H4 (cell line): ENCODE results near the gene SLC12A6. TPM values are rescaled to one million over a fixed set of nuclear protein-coding genes. Genes with fewer than 3 reads are reported as not detected.

ENCODE experiments used
- DNase-seq: peaks from one replicate; pipeline ENCODE4 v3.0.0-alpha.2; 2015; ENCODE audit warnings: low spot score
- total RNA-seq: library from RNA; depleted of rRNA; stranded (reverse); fragments of >200 nt; shearing (Covaris generic); gene quantifications from 2 replicates; pipeline ENCODE4 v1.2.3, GENCODE V29; 2014

The SLC12A6 gene
- total RNA-seq, 1 experiment from 2014 or later = 3.4 TPM

DNA sequence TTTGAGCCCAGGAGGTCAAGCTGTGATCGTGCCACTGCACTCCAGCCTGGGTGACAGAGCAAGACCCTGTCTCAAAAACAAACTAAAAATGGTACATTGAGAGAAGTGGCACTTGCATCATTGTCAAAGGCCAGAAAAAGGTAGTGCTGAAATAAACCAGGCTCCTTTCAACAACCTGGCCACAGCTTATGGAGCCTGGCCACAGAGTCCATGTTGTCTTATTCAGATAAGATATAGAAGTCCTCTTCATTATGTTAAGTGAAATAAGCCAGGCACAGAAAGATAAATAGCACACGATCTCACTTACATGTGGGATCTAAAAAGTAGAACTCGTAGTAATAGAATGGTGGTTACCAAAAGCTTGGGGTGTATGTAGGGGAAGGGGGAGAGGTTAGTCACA, 78.0 kb downstream of the SLC12A6 start:
- DNase-seq = no peak

DNA sequence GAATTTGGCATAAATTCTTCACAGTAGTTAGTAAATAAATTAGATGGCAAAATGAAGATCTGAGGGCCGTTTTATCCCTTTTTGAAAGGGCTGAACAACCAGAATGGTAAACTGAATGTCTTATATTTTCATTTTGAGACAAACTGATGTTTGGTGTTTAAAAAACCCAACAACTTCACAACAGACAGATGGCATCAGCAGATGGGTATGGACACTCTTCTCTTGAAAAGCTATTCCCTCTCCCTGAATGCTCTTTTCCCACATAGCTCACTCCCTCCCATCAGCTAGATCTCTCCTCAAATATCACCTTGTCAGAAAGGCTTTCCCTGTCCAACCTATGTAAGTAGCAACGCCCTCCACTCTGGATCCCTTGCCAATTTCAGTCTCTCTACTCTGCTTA, 79.4 kb downstream of the SLC12A6 start:
- DNase-seq = no peak

DNA sequence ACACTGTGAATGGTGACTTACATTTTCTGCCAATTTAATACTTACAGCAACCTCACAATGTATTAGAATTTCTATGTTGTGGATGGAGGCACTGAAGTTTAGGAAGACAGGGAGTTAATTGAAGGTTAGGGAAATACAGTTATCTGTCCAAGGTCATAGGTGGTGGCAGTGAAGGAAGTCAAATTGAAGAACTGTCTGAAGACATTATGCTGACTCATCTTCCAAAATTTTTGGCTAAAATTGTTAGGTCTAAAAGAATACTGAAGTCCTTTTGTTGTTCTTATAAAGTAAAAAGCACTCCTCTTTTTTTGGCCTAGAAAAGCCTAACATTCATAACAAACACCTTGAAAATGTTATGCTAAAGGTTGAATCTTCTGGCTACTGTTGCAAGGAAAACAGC, 85.0 kb downstream of the SLC12A6 start:
- DNase-seq = no peak

DNA sequence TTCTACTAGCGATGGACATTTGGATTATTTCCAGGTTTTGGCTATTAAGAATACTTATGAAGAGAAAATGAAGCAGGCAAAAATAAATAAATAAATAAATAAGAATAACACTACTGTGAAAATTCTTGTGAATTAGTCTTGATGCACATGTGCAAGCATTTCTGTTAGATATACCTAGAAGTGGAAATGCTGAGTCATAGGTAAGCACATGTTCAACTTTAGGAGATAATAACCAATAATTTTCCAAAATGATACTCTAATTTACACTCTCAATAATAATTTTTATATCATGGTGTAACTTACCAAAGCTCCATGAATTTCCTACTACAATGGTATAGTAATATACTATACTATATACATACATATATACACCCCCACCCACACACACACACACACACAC, 89.4 kb downstream of the SLC12A6 start:
- no peak for DNase-seq

DNA sequence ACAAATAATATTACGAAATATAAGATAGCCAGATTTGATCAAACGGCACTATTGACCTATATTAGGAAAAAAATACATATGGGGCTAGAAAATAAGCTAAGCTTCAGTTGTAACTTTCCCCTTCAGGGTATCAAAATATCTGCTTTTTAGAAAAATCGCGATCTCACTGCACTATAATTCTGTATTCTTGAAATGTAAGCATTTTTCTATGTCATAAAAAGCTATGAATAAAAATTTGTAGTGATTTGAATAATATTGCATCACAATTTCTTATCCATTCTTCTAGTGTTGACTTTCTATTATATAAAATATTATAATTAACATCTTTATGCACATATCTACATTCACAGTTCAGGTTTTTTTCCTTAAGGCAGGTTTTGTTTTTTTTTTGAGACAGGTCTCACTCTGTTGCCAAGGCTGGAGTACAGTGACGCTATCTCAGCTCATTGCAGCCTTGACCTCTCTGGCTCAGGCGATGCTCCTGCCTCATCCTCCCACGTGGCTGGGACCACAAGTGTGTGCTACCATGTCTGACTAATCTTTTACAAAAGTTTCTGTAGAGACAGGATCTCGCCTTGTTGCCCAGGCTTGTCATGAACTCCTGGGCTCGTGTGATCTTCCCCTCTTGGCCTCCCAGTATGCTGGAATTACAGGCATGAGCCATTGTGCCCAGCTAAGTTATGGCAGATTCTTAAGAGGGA, 91.2 kb downstream of the SLC12A6 start:
- no peak for DNase-seq

DNA sequence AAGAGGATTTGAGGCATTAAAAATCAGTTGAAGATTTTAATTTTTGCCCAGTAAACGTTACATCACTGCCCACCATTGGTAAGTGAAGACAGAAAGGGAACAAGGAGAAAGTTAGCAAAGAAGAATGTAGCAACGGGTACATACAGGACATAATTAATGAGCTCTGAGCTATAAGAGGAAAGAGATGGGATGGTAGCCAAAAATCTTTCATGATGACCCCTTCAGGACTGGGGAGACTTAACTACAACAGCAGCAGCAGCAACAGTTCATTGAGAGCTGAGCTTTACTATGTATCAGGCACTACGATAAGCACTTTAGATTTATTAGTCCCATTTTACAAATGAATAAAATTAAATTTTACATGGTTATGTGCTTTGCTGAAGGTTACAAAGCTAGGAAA, 94.4 kb downstream of the SLC12A6 start:
- no peak for DNase-seq

DNA sequence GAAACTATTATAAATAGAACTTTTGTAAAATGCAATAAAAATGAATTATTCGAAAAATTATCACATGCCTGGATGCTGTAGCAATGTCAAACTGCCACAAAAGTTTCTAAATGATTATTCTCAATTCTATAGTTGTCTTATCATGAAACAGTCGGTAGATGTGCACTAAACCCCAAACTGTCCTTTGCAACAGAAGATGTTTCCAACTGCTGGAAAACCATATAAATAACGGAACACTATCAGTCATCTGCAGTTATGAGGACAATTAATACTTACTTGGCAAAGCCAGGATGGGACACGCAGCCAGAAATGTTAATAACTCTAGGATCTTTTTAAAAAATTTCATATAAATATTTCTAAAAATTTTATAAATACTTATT, 95.3 kb downstream of the SLC12A6 start:
- DNase-seq = no peak

DNA sequence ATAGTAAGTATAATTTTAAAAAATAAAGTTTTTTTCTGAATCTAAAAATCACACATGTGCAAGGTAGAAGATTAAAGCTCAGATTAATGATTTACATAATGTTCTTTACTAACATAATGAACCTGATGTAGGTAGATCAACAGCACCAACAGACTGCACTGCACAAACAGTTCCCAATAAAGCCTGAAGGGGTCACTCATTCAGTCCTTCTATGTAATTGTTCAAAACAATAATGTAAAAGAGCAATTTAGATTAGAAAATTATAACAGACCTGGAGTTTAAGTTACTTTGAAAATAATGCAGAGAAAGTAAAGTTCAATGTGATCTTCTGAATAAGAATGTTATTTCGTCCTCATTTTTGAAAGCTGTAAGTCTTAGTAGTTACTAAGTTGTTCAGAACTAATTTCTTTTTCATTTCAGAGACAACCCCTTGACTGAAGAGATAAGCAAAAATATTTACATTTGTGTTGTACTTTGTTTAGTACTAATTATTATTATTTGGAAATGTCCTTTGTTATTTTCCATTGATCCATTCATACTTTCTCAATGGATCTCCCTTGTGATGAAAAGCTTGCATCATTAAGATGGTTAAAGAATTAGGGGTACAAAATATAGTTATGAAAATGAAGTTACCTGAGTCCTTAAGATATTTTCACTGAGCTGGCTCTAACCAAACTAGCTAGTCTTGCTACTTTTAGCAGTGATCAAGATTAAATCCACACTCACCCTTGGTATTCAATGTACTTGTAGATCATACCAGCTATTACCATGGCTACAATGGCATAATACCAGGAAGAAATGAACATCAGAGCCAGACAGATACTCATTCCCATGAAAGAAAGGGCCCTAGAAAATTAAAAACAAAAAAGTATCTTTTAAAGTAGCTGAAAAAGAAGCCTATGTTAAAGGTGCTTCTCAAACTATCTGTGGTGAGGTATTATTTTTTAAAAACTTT, 95.9 kb downstream of the SLC12A6 start:
- no peak for DNase-seq

DNA sequence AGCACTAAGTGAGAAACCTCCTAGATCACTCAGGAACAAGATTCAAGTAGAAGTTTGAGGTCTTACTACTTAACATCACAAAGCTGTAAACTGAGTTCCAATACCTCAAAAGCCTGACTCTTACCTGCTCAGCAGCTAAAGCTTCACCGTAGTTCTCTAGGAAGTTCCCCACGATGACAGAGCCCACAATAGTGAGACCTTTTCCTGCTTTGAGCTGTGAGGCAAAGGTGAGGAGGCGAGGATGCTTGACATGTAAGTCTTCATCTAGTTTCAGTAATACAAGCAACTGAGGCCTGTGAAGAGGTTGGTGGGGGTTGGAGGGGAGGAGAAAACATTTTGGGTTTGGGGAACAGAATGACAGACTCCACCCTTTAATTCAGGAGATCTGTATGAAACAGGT, 97.0 kb downstream of the SLC12A6 start:
- DNase-seq = no peak

DNA sequence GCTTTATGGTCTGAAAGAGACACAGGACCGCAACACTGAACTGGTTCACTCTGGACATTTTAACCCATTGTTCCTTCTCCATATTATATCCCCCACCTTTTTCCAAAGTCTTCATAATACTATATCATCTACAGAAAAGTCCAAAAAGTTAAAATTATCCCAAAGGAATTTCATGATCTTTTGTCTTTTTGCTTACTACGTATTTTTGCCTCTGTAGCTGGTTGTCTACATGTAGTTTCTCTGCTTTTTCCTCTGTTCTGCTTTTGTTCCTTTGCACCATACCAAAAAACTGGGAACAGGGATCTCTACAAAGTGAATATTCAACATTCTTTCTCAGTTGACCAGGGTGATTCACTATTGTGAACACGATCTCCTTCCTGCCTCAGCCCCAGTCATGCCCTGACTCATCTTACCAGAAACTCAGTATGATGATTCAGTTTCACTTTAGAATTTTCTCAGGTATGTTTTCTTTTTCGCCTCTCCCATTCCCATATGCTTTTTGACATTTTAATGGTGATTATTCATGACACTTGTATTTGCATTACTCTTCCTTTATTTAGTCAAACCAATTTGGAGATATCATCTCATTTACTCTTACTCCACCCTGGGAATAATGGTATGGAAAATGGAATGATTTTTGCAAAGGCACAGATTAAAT, 98.3 kb downstream of the SLC12A6 start:
- DNase-seq = peak; percentile 27

DNA sequence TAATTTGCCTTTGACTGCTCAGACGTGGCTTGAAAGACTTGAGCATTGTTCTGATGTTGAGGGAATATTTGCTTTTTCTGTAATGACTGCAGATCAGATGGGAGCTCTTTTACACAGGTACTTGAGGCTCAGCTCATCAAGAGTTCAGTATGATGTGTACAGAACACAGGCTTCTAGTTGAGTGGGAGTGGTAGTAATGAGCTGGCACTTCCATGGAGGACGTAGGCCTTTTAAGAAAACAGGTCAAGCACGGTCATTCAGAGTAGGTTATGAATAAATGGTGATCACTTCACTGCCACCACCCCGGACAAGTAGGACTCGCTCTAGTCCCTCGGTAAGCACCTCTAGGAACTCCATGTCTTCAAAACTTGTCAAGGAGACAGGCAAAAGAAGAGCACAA, 104.0 kb downstream of the SLC12A6 start:
- no peak for DNase-seq

DNA sequence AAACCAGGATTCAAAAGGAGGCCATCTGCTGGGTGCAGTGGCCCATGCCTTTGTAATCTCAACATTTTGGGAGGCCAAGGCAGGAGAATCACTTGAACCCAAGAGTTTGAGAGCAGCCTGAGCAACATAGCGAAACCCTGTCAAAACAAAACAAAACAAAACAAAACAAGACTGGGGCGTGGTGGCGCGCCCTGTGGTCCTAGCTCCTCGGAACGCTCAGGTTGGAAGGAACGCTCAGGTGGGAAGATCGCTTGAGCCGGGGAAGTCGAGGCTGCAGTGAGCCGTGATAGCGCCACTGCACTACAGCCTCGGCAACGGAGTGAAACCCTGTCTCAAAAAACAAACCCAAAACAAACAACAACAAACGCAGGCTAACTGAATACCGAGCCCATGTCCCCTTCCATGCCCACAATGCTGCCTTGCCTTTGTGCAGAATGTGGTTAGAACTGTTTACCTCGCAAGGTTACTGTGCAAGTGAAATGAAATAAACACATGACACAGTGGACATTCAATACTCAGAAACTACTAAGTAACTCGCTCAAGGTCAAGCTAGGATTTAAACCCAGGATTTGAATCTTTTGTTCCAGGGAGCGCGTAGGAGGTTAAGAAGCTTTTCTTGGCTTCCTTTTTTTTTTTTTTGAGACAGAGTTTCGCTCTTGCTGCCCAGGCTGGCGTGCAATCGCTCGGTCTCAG, 113.5 kb downstream of the SLC12A6 start:
- DNase-seq = peak; percentile 26

DNA sequence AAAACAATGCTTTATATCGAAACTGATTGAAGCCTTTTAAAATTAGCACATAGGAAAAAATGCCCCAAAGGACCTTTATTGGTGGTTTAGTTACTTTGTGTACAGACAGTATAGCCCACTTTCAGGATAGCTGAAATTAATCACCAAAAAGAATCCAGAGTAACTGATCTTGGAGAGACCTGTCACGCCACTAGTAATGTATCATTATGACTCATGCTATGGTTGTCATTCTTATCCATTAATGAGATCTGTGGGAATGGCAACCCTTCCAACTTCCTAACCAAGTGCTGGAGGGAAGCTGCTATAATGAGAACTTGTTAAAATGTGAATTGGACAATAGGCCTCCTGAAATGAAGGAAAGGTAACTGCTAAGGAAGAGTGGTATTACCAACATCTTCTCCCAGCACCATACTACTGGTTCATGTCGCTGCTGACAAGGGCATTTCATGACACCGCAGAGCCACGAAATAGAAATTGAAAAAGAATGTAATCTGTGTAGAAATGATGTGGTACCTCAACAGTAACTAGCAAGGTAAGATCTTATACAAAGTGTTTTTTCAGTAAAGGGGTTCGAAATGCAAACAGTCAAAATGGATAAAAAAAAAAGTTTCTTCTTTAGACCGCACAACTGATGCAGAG, 119.9 kb downstream of the SLC12A6 start:
- DNase-seq = peak; percentile 18

DNA sequence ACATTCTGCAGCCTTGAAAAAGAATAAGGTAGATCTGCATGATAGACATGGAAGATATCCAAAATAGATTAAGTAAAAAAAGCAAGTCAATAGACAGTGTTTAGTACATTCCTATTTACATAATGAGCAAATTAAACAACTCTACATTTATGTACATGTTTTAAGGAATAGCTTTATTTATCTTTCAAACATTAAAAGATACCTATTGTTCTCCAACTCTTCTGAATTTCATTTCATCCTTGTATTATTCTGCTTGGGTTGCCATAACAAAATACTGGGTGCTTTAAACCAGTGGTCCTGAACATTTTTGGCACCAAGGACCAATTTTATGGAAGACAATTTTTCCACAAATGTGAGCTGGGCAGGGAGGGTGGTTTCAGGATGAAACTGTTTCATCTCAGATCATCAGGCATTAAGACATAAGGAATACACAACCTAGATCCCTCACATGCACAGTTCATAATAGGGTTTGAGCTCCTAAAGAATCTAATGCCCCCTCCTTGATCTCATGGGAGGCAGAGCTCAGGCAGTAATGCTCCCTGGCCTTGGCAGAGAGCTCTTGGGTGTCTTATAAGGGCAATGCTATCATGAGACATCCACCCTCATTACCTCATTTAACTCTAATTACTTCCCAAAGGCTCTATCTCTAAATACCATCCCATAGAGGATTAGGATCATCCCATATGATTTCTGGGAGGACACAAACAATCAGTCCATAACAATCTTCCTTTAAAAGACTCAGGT, 120.9 kb downstream of the SLC12A6 start:
- DNase-seq = no peak

DNA sequence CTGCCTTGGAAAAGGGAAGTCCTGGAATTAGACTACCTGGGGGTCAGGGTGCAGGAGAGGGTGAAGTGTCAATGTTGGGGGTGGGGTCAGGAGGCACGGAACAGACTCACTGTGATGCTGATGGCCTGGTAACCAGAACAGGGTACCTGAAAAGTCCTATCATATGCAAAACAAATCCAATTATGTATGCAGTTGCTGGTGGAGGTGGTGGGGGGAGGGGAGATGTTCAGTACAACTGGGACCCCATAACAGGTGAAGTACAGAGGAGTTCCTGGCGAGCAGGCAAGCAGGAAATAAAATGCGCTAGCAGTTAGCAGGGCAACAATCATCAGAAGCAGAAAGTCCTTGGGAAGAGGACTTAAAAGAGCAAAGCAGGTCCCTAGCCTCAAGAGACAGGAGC, 123.4 kb downstream of the SLC12A6 start:
- DNase-seq = no peak

DNA sequence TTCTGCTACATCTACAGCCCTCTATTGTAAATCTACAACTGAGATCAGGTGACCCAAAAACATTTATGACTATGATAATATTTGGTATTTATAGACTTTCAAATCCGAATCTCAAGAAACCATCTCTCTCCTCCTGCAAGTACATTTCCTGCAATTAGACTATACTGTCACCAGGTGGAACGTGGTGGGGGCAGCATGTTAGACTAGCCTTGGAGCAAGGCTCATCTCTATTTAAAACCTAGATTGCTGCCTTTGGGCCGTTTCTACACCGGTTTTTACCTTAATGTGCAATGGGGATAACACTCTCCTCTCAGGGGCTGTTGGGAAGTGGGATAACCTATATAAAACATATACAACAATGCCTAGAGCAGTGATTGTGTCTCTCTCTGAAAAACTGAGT, 123.9 kb downstream of the SLC12A6 start:
- DNase-seq = no peak

DNA sequence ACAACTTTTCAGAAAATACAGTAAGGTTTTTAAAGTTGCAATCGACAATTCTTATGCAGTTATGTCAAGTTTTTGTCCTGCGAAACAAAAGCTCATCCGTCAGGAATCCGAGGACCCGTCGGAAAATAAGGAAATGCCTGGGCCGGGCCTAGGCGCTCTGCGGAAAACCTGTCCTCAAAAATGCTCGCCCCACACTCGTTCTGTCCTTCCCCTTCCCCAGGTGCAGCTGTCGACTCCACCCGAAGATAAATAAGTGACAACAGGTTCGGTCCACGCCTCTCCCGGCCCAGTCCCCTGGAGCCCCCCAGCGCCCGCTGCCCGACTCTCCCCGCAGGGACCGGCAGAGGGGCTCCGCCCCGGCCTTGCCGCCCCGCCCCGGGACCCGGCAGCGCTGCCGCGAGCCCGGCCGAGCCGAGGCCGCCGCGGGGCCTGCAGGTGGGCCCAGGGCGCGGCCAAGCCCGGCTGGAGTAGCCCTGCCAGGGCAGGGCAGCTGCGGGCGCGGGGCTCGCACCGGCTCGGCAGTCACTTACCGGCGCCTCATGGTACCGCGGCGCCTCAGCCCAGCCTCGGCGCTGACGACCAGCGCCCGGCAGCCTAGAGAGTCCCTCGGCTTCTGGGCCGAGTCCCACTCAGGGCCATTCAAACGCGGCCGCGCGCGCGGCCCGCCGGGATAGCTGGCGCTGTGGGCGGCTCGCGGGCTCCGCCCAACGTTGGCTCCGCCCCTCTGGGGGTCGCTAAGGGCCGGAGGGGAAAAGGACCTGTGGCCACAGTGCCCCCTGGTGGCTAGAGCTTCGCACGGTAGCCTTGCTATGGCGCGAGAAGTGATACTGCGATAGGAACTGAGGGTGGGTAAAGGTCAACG, 127.9 kb downstream of the SLC12A6 start, which contains the start of gene KATNBL1:
Gene KATNBL1 (minus strand): TSS at position 676 of the 862 bp plus-strand sequence. CDS start 46,420 bp downstream, outside the sequence.
- peak; percentile 82 for DNase-seq

DNA sequence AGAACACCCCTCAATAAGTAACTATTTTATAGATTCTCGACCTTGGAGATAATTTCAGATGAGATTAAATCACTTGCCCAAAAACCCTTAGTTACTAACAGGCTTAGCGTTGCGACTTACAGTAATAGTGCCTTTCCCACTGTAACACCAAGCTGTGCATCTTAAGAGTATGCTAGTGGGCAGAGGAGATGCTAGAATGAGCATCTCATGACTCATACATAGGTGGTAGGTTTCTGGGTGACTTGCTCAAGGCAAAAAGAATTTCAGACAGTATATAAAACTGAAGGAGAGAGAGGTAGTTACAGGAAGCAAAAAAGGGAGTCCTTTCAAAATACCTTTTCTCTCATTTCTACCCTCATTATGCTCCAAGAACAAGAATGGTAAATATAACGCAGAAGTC, 131.6 kb downstream of the SLC12A6 start:
- no peak for DNase-seq

DNA sequence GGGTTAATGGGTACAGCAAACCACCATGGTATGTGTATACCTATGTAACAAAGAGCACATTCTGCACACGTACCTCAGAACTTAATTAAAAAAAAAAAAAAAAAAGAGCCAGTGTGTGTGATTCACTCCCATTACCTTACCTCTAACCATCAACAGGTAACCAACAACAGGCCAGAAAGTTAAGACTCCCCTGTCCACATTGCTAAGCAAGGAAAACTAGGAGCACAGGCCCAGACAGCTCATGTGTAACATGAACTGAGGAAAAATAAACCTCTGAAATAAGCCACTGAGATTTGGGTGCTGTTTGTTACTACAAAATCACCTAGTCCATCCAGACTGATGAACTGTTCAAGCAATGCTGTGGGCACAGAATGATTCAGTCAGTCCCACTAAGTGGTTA, 133.6 kb downstream of the SLC12A6 start:
- DNase-seq = no peak

DNA sequence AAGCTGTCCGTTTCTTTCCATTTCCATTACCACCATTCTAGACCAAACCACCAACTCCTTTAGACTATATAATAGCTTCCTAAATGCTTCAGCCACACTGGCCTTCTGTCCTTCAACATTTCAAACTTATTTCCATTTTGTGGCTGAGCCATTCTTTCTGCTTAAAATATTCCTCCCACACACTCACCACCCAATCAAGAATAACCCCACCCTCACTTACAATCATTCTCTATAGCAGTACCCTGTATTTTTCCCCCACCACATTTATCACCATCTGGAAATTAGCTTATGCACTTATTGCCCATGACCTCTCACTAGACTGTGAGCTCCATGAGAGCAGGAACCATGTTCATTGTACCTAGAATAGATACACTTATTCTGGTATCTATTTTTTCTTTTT, 134.3 kb downstream of the SLC12A6 start:
- no peak for DNase-seq
